LNCAP (cell line): ENCODE data around the gene RNASEH2C.

Experiments used
- TF ChIP-seq, protein P1 (sequence below): fragments of 450-650 bp; IDR thresholded peaks from 2 replicates; pipeline ENCODE4 v1.5.1; 2017; ENCODE audit warnings: mild to moderate bottlenecking

Gene RNASEH2C

DNA sequence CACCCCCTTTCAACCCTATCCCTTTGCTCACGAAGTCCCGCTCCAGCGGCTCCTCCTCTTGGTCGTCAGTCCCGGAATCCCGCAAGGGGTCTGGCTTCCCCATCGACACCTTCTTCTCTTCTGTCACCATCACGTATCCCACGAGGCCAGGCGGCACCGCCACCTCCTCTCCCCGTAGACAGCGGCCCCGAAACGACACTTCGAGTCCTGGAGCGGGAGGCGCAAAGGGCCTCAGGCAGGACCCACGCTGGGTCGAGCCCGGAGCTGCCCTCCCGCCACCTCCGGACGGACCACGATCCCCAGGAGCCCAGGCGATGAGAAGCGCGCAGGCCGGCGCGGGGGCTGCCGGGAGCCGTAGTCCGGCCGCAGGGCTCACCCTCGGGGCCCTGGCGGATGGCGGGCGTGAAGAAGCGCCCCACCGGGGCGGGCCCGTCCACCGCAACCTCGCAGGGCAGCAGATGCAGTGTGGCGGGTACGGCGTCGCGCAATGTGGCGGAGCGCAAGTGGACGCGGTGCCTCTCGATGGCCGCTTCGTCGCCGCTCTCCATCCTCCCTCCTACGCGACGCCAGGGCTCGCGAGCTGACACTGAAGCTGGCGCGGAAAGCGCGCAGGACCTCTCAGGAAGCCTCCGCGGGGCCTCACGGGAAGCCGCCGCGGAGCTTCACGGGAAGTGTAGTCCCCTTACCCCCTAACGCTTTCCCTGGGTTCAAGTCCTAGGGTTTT is at the start of gene RNASEH2C:
Gene RNASEH2C (minus strand): TSS at position 588 of the 724 bp plus-strand sequence. CDS start 40 bp downstream, at position 548.
- TF ChIP-seq, protein P1, sequence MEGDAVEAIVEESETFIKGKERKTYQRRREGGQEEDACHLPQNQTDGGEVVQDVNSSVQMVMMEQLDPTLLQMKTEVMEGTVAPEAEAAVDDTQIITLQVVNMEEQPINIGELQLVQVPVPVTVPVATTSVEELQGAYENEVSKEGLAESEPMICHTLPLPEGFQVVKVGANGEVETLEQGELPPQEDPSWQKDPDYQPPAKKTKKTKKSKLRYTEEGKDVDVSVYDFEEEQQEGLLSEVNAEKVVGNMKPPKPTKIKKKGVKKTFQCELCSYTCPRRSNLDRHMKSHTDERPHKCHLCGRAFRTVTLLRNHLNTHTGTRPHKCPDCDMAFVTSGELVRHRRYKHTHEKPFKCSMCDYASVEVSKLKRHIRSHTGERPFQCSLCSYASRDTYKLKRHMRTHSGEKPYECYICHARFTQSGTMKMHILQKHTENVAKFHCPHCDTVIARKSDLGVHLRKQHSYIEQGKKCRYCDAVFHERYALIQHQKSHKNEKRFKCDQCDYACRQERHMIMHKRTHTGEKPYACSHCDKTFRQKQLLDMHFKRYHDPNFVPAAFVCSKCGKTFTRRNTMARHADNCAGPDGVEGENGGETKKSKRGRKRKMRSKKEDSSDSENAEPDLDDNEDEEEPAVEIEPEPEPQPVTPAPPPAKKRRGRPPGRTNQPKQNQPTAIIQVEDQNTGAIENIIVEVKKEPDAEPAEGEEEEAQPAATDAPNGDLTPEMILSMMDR = no peak

DNA sequence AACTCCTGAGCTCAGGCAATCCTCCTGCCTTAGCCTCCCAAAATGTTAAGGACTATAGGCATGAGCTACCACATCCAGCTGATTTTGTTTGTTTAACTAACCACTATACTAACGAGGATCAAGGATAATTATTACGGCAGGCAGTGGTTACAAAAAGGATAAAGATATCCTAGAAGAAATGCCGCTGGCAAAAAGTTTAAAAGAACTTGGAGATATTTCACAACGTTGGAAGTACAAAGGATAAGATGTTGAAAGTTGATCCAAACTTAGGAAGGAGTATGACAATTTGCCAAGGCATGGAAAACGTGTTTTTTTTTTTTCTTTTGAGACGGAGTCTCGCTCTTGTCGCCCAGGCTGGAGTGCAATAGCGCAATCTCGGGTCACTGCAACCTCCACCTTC is 46.8 kb upstream of the RNASEH2C start:
- TF ChIP-seq, protein P1 = no peak

DNA sequence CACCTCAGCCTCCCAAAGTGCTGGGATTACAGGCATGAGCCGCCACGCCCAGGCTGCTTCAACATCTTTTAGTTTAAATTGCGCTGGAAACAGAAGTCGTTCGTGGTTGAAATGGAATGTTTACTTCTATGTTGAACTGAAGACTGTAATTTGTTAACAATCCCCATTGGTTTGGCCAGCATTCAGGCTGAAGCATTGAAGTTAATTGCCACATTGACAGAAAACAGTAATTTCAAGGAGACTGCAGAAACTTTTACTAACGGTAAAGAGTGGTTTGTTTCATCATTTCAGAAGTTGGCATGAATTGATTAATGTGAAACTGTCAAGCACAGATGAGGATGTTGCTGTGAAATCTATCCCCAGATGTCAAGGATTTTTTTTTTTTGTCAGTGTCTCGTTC is 45.9 kb upstream of the RNASEH2C start:
- TF ChIP-seq, protein P1 = no peak

DNA sequence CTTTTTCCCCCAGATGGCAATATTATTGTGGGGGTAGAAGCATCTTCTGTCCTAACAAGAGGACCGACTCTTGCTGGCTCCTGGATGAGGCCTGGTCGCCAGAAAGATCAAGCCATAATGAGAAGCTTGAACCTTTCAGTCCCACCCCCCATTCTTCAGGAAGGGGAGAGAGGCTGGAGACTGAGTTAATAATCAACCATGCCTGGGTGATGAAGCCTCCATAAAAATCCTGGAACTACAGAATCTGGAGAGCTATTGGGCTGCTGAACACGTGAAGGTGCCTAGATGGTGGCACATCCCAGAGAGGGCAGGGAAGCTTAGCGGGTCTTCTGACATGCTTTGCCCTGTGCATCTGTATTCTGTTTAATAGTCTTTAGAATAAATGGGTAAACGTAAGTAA is 43.8 kb upstream of the RNASEH2C start:
- TF ChIP-seq, protein P1 = no peak

- TF ChIP-seq, protein P1 = no peak
These were observed 24.5 kb upstream of the RNASEH2C start for GRCh38 chr11:65745049-65745448.

GRCh38 chr11:65744699-65745042 is 24.1 kb upstream of the RNASEH2C start:
- TF ChIP-seq, protein P1 = no peak

DNA sequence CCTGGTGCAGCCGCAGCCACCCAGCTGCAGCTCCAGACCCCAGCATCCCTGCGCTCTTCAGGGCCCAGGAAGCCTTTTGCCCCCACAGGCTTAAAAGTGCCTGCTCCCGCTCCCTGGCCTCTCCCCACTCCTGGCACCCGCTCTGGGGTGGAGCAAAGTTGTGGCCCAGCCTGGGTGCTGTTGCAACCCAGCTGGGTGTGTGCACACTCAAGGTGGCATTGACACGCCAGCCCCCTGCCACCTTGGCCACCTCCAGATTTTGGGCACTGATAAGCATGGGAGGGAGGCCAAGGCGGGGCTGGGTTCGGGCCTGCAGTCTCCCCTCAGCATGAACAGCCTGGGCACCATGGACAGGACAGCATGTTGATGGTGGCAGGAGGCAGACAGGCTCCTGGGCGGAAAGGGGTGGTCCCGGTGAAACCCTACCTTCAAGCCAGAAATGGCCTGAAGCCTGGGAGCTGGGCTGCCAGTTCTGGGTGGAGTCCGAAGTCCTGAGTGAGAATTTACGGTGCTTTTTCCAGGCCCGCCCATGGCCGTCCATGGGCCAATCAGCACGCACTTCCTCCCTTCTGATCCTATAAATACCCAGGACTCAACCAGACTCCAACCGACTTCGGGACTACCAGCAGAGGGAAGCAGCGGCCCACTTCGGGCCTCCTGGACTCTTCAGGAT is 23.6 kb upstream of the RNASEH2C start:
- TF ChIP-seq, protein P1 = peak; percentile 41
